Keratinocyte (primary cell): ENCODE results near the gene ACYP1. TPM values are rescaled to one million over a fixed set of nuclear protein-coding genes. Genes with fewer than 3 reads are reported as not detected.

Experiments used
- DNase-seq: peaks from one replicate; pipeline ENCODE4 v3.0.0-alpha.2; 2011; ENCODE audit warnings: low read depth, missing footprints, low spot score
- FAIRE-seq: peaks from 2 replicates; lab custom pipeline; 2011; peaks lifted over from hg19 to GRCh38; lab: Jason Lieb, UNC
- H2AFZ ChIP-seq: 2 replicates; pipeline ENCODE4 v1.6.0; 2012; ENCODE audit warnings: low read length, control low read depth, inconsistent platforms; ENCODE audit not compliant: control insufficient read depth
- H3K27ac ChIP-seq: 2 replicates; pipeline ENCODE4 v1.5.1; 2011; ENCODE audit warnings: low read length; ENCODE audit not compliant: control insufficient read depth, insufficient read depth
- H3K27me3 ChIP-seq: 3 replicates; pipeline ENCODE4 v1.6.0; 2011; ENCODE audit warnings: low read length; ENCODE audit not compliant: control insufficient read depth, insufficient read depth; ENCODE audit errors: extremely low read depth
- H3K36me3 ChIP-seq, 2 experiments: 2 replicates in 1 of 2; 3 replicates in 1 of 2; pipeline ENCODE4 v1.5.1; 2011; ENCODE audit warnings: low read length in 2 of 2, mild to moderate bottlenecking in 1 of 2; ENCODE audit not compliant: control insufficient read depth in 2 of 2, insufficient read depth in 2 of 2; ENCODE audit errors: extremely low read depth in 1 of 2
- H3K4me1 ChIP-seq: 3 replicates; pipeline ENCODE4 v1.5.1; 2011; ENCODE audit warnings: low read length; ENCODE audit not compliant: control insufficient read depth, insufficient read depth; ENCODE audit errors: extremely low read depth
- H3K4me2 ChIP-seq: 3 replicates; pipeline ENCODE4 v1.6.0; 2011; ENCODE audit warnings: low read depth, low read length; ENCODE audit not compliant: control insufficient read depth, insufficient read depth; ENCODE audit errors: extremely low read depth
- H3K4me3 ChIP-seq, 3 experiments: fragments of 200-600 bp in 1 of 3; sonication (generic) in 1 of 3; 2 replicates in 2 of 3; 3 replicates in 1 of 3; pipeline ENCODE4 v1.5.1; 2011 to 2016; ENCODE audit warnings: low read length in 3 of 3, mild to moderate bottlenecking in 3 of 3, control low read depth in 2 of 3, inconsistent platforms in 1 of 3, low read depth in 1 of 3, mixed read lengths in 1 of 3, mixed run types in 1 of 3, moderate library complexity in 1 of 3; ENCODE audit not compliant: control insufficient read depth in 2 of 3, insufficient read depth in 2 of 3; ENCODE audit errors: extremely low read depth in 1 of 3
- H3K79me2 ChIP-seq: 2 replicates; pipeline ENCODE4 v1.6.0; 2012; ENCODE audit warnings: low read length; ENCODE audit not compliant: control insufficient read depth, insufficient read depth
- H3K9ac ChIP-seq: 3 replicates; pipeline ENCODE4 v1.6.0; 2011; ENCODE audit warnings: low read length; ENCODE audit not compliant: control insufficient read depth, insufficient read depth; ENCODE audit errors: extremely low read depth
- H3K9me1 ChIP-seq: 3 replicates; pipeline ENCODE4 v1.6.0; 2011; ENCODE audit warnings: low read length; ENCODE audit not compliant: control insufficient read depth, insufficient read depth; ENCODE audit errors: extremely low read depth
- H3K9me3 ChIP-seq: 2 replicates; pipeline ENCODE4 v1.5.1; 2012; ENCODE audit warnings: low read depth, low read length; ENCODE audit not compliant: control insufficient read depth
- H4K20me1 ChIP-seq: 3 replicates; pipeline ENCODE4 v1.6.0; 2011; ENCODE audit warnings: low read length; ENCODE audit not compliant: control insufficient read depth, insufficient read depth; ENCODE audit errors: extremely low read depth
- CTCF ChIP-seq, 3 experiments: IDR thresholded peaks in 1 of 3; conservative IDR thresholded peaks in 1 of 3; optimal IDR thresholded peaks in 1 of 3; 2 replicates in 2 of 3; 3 replicates in 1 of 3; pipeline versions ENCODE3 to v1.5.1; 2011; ENCODE audit warnings: low read length in 3 of 3, mild to moderate bottlenecking in 3 of 3, moderate library complexity in 2 of 3, control low read depth in 1 of 3, inconsistent platforms in 1 of 3; ENCODE audit not compliant: insufficient read depth in 2 of 3; ENCODE audit errors: extremely low read depth in 1 of 3
- EZH2 ChIP-seq: IDR thresholded peaks from one replicate; pipeline ENCODE4 v1.6.1; 2012; ENCODE audit warnings: inconsistent platforms, mild to moderate bottlenecking, low read length, moderate library complexity
- dilution Hi-C: fragments of 300-500 bp; cut with MboI; formaldehyde crosslinking; loops from one replicate; pipeline ENCODE4 v1.7.0; 2020; ENCODE audit warnings: low sequenced_read_pairs; ENCODE audit not compliant: extremely low pct_ligation_motif_present
- polyA plus RNA-seq, 5 experiments: library from polyadenylated mRNA; depleted of rRNA in 3 of 5; stranded (reverse) in 3 of 5; stranded (forward) in 1 of 5; unstranded in 1 of 5; fragments of >200 nt; gene quantifications; 1 replicate in 1 of 5; 2 replicates in 3 of 5; 3 replicates in 1 of 5; pipeline versions ENCODE4 v1.2.1 to v1.2.3, GENCODE V29; 2011 to 2012; ENCODE audit warnings: missing spikeins in 2 of 5, low read depth in 1 of 5, low replicate concordance in 1 of 5

ACYP1 gene
- polyA plus RNA-seq, 1 donor (not counting 4 experiments of a cell fraction or from before 2014, with no cell fraction given) = 32.9 TPM

- FAIRE-seq = no peak
- H3K27me3 ChIP-seq = no peaks in the 10 kb centered on the region
- DNase-seq = no peak
- H3K27ac ChIP-seq = no peak overlapping the region
- dilution Hi-C loops = no loop called here
- no peak overlapping the region for H3K4me3 ChIP-seq
- H3K4me2 ChIP-seq = no peak overlapping the region
- TF ChIP-seq CTCF (optimal IDR thresholded peaks at IDR 0.05 in 1 of 3, IDR thresholded peaks at IDR 0.05 in 1 of 3, conservative IDR thresholded peaks at IDR 0.05 in 1 of 3; ENCODE audit: extremely low read depth in 1 of 3, insufficient read depth in 2 of 3, low read length in 3 of 3) (no peak), EZH2 (no peak)
- H4K20me1 ChIP-seq = no peaks in the 10 kb centered on the region
- no peak overlapping the region for H3K9ac ChIP-seq
- no peak overlapping the region for H2AFZ ChIP-seq
- H3K4me1 ChIP-seq = peaks cover 22% of the 10 kb centered on the region
- peaks cover 2 to 3% of the 10 kb centered on the region in 2 experiments for H3K36me3 ChIP-seq
- no peaks in the 10 kb centered on the region for H3K9me3 ChIP-seq
- H3K9me1 ChIP-seq = no peaks in the 10 kb centered on the region
- H3K79me2 ChIP-seq = no peaks in the 10 kb centered on the region
Observed at GRCh38 chr14:75040959-75041358, 22.9 kb downstream of the ACYP1 start.

- Histone ChIP-seq H3K9me1 (no peaks in the 10 kb centered on the region), H3K4me3 (no peak overlapping the region), H4K20me1 (no peaks in the 10 kb centered on the region), H3K4me1 (peaks cover 22% of the 10 kb centered on the region), H3K9ac (no peak overlapping the region), H3K36me3 (peaks cover 2 to 3% of the 10 kb centered on the region in 2 experiments), H3K9me3 (no peaks in the 10 kb centered on the region), H3K27ac (no peak overlapping the region), H2AFZ (no peak overlapping the region), H3K27me3 (no peaks in the 10 kb centered on the region), H3K79me2 (no peaks in the 10 kb centered on the region), H3K4me2 (no peak overlapping the region)
- no peak for DNase-seq
- dilution Hi-C loops = no loop called here
- TF ChIP-seq EZH2 = no peak
- TF ChIP-seq CTCF (optimal IDR thresholded peaks at IDR 0.05 in 1 of 3, IDR thresholded peaks at IDR 0.05 in 1 of 3, conservative IDR thresholded peaks at IDR 0.05 in 1 of 3; ENCODE audit: extremely low read depth in 1 of 3, insufficient read depth in 2 of 3, low read length in 3 of 3) = no peak
- FAIRE-seq = no peak
Observed at GRCh38 chr14:75040507-75040906, 23.3 kb downstream of the ACYP1 start.
